ENCODE measurements around the gene CACNA1C.

The CACNA1C gene

DNA sequence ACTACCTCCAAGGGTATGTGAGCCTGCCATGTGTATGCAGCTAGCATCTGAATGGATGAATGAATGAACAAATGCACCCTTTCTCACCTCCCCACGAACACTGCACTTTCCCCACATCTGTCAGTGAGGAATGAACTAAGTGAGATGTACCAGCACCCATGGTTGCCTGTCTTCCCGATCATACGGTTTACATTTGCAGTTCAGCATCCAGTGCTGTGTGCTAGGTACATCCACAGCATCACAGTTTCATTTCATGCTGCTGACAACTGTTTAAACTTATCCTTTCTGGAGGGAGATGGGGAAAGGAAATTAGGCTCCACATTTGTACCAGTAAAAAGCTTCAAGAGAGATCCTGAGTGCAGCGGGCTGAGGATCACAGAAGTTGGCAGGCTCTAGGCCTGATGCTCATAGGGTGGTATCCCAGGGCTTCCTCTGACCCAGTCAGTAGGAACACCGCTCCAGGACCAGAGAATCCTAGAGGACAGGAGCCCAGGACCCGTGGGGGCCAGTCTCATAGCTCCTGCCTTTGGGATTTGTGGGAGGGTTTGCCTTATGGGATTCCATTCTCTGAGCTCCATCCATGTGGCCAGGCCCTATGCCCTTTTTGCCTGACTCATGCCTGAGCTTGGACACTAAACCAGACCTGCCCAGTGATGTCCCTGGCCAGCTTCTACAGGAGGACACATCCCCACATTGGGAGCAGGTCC lies 294.5 kb downstream of the CACNA1C start:
- no peak for DNase-seq

DNA sequence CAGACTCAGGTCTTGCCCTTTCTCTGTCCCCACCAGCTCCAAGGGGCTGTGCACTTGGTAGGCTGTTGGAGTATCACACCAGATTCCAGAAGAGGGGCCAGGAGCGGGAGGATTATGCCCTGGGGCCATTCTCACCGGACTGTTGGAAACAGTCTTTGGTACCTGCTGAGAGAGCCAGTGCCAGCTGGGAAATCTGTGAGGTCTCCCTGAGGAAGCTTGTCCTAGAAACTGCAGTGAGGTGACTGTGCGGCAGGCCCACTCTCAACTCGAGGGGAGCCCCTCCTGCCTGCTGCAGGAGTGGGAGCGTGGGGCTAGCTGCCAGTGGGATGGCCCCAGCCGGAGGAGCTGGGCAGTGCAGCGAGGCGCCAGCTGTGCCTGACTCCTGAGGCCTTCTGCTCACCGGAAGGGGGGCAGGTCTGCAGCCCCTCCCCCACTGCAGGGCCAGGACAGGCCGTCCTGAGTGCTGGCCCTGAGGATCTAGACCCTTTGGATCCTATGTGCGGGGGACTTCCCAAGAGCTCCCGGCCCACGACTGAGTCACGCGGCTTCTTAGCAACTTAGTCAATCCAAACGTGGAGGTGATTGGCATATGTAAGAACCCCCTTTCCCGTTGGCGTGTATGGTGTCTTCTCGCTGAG lies 295.2 kb downstream of the CACNA1C start:
- DNase-seq: no peak

DNA sequence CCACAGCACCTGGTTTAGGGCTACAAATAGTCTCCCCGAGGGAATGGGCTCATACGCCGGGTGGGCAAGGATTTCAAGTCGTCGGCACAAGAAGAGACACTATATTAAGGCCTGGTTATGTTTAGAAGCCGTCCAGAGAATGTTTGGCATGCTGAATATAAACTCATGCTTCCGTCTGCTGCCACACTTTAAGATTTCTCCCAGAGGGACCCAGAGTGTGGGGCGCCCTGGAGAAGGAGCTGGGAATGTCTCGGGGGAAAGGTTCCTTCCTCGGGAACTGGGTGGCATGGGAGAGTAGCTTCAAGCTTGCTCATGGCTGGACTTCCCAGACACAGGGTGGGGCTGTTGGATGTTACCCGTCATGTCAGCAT lies 295.7 kb downstream of the CACNA1C start:
- DNase-seq: no peak

DNA sequence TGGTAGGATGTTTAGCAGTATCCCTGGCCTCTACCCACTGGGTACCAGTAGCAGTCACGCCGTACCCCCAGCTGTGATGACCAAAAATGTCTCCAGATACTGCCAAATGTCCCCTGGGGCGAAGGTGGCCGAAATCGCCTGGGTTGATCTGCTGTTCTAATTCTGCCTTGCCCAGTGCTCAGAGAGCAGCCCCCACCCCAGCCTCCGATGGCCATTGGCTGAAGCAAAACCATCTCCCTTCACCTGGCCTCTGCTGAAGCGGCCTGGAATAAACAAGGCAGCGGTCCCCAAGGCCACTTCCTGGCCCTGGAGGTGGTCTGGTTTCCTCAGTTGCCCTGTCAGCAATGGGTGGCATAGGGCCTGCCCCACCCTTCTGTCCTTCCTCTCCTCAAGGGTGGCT lies 298.4 kb downstream of the CACNA1C start:
- DNase-seq: no peak

DNA sequence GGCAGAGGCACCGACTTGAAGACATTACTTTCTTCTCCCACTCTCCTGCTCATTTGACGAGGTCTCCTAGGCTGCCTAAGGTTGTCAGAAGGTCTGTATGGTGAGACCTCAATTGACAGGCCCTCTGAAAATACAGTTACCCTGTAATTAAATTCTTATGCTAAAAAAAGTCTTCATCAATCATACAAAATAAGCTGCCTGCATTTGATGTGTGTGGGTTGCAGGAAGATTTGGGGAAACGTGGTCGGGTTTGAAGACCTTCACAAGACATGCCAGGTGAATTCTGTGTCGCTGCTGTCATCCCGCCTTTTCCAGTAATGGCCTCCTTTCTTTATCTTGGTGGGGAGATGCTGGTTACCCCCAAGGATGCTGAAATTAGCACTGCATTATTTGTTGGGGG lies 299.4 kb downstream of the CACNA1C start:
- DNase-seq: no peak

DNA sequence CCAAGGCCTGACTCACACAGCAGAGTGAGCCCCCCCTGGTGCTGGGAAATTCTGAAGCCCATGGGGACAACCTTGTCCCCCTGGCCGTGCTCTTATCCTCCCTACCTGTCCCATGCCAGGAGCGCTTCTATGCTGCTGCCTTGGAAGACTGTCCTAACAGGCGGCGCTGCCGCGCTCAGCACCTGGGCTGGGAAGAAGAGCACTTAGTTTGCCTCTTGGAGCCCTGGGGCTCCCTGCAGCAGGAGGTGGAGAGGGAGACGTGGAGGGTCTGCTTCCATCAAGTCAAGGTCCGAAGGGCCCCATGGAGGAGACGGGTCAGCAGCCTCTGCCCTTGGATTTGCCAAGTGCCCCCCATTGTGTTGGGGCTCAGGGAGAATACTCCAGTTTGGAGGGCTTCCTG lies 300.5 kb downstream of the CACNA1C start:
- DNase-seq: no peak

DNA sequence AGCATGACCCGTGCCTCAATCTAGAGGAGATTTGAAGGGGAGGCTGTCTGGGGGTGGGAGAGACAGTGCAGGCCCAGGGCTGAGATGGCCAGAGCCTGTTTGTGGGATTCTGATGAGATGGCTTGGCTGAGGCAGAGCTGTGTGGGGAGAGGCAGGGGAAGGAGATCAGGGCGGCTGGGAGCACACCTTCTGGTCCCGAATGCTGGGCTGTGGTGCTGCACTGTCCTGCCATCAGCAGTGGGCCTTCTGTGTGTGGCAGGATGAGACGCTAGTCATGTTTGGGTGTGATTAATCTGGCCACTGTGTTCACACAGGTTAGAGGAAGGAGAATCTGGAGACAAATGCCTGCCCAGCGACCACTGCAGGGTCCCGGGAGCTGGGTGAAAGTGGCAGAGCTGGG lies 300.9 kb downstream of the CACNA1C start:
- DNase-seq: no peak

DNA sequence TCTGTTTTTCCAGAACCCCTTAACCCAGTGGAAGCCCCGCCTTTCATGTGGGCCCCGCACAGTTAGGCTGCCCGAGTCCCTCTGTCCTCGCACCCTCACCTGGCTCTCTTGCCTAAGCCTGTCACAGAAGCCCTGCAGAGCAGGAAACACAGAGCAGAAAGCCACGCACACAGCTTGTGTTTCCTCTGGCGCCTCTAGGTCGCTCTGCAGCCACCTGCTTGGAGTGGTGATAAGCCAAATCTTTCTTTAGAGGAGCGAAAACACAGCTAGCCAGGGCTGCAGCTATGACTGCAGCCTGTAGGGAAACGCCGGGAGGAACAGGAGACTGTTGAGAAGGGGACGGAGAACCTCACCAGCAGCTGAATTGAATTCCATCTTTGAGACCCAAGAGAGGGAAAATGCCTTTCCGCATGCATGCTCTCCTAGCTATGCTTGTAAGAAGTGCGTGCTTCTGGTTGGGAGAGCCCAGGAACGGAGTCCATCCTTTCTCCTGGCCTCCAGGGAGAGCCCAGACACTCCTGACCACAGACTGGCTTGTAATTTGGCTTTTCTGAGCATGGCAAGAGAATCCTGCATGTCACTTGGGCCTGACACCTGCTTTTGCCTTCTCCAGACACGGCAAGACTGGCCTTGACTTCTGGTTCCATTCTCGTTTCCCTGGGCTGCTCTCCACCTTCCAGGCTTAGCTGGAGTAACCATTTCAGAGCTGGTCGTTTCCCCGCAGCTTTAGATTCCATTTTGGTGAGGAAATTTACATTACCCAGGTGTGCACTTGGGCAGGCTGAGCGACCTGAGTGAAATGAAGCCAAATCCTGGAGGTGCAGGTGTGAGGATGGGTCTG lies 301.6 kb downstream of the CACNA1C start:
- no peak for DNase-seq

DNA sequence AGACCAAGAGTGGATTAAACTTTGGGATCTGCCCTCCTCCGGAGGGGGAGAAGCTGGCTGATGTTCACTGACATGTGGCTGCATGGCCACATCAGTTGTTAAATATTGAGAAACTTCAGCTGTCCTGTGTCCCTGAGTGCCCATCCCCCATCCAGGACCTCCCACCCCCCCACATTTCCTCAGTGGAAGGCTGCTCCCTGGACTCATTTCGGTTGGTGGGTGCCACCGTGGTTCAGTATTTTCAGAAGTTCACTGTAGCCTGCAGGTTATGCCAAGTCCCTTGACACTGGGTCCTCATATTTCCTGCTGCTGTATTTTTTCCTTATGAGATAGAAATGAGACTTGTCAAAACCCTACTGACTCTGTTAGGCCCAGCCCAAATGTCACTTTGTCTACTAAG lies 302.4 kb downstream of the CACNA1C start:
- DNase-seq: no peak

DNA sequence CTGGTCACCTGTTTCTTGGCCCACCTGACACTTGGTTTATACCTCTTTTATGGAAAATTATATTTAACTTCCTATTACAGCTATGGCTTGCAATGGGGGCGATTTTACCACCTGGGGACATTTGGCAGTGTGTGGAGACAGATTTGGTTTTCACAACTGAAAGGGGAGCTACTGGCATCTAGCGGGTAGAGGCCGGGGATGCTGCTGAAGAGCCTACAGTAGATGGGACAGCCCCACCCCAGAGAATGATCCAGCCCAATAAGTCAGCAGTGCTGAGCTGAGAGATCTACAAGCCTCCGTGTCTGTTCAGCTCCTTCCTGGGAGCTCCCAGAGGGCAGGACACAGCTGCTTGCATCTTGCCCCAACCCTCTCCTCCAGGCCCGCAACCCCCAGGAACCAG lies 302.8 kb downstream of the CACNA1C start:
- DNase-seq: no peak

DNA sequence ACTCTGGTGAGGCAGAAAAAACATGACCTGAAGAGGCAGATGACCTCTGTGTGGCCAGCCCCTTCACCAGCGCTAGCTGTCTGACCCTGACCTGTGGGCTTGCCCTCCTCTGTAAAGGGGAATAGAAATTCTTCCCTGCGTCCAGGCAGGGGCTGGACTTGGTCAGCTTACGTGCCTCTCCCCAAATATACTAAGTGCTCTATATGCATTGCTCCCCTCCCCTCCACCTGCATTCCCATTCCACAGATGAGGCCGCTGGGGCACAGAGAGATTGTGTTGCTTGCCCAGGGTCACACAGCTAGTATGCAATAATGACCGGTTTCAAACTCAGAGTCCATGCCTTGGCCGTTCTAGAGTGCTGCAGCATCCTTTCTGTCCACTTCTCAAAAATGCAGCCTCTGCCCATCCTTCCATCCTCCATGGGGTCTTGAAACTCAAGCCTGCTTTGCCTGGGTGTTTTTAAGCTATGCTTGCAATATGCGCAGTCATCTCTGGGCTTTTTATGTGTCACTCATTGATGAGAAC lies 303.9 kb downstream of the CACNA1C start:
- DNase-seq: no peak

DNA sequence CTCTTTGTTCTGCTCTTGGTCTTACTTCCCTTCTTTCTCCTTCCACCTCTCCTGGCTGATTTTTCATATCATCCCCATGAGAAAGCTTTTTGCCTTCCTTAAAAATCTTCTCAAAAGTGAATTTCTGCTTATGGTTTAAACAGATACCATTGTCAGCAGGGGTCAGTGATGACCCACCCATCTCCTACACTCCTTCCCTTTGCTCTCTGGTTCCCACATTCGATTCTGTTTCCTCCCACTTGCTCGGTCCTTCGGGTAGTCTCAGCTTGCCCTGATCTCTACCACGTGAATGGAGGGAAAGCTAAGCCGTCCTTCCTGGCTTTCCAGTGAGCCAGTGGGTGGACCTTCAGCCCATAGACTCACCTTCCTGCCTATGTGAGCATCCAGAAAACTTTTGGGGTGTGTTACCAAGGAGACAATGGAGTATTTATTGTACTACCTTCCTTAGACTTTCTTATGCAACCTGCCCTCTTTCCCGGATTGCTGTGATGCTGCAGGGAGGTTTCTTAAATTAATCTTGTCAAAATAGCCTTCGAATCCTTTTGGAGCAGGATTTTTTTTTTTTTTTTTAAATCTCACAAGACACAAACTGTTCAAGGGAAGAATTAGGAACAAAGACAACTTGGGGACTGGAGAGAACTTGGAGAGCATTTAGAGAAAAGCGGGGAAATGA lies 306.3 kb downstream of the CACNA1C start:
- DNase-seq: no peak

DNA sequence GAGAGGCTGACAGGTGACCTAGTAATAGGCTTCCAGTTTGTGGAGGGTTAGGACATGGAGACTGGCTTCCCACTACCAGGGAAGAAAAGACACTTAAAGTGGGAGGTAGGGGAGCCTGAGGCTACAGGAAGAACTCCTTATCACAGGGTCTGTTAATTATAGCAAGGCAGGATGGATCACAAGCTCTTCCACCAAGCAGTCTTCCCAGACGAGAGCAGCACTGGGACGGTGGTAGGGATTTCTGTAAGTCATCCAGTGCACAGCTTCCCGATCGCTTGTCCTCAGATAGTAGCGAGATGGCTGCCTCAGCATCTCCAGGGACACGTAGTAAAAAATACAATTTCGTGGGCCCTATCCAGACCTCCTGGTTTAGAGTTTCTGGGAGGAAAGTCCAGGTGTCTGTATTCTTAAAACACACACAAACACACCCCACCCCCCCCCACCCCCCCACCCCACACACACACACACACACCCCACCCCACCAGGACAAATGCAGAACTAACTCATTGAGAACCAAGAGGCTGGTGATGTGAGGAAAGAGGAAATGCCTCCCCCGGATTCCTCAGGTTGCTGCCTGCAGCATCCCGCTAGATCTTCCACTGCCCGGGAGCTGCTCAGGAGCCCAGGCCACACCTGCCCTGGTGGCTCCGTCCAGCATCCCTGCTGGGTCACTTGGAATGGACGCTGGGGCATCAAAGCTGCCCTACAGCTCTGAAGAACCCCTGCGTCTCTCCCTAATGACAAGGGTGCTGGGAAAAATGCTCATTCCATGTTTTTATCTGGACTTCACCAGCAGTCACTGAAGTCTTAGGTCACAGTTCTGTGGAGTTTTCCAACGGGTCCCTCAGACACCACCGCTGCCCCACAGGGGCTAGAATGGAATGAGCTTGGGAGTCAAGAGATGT lies 307.2 kb downstream of the CACNA1C start:
- no peak for DNase-seq

DNA sequence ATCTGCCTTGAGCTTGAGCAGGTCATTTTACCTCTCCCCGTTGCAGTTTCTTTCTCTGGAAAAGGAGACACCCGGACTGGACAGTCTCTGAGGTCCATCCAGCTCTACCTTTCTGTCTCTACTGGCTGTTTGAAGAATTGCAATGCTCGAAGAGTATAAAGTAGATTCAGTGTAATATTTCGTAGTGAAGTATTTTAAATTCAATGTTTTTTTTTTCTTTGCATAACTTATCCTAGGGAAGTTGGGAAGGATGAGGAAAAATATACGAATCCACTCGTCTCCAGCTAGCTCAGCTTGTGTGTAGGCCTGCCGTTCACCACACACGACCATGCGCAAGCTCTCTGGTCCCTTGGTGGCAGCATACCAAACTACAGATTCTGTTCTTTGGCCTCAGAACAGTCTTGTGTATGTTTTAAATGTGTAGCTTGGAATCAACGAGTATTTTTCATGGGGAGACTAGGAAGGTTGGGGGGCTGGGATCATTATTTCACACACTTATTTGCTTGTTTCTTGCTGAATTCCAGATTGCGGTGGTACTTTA lies 307.9 kb downstream of the CACNA1C start:
- no peak for DNase-seq

DNA sequence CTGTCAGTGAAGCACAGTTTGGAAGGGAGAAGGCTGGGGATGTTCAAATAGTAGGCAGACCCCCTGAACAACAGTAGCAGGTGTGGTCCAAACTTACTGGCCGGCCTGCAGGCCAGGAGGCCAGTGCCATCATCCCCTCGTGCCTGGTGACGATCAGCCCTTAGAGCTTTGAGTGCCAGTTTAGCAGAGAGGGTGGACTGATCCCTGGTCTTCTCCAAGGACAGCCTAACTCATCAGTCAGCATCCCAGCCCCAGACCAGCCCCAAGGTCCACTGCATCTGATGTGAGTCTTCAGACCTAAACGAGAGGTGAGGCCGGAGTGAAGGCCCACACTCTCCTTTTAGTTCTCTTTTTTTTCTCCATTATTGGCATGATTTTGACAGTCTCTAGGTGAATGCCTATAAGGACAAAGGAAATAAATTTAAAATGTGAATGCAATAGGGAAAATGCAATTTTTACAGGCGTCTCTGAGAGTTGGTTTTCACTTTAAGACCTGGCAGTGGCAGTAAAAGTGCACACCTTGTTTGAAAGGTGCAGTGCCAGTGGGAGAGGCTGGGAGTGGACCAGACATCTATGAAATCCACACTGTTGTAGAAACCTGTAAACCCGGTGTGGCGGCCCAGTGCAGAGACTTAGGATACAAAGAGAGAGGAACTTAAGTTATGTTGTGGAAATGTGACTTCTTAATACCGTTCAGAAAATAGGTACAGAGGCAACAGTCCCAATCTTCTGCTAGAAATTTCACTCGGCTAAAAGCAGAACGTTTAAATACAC lies 311.2 kb downstream of the CACNA1C start:
- DNase-seq: no peak

DNA sequence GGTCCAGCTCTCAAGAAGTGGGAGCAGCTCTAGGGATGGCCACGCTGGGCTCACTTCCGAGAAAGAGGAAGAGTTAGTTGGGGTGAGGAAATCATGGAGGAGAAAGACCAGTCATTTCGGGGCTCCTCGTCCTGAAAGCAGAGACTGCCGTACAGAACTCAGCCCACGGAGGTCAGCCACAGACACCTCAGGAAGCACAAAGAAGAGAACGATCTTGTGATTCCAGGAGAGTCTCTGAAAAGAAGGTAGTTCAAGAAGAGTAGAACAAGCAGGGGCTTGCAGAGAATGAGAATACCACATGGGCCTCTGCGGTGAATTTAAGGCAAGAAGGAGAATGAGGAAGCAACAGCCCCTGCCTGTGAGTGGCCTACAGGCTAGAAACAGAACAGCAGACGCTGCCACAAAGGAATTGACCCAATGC lies 311.9 kb downstream of the CACNA1C start:
- no peak for DNase-seq

DNA sequence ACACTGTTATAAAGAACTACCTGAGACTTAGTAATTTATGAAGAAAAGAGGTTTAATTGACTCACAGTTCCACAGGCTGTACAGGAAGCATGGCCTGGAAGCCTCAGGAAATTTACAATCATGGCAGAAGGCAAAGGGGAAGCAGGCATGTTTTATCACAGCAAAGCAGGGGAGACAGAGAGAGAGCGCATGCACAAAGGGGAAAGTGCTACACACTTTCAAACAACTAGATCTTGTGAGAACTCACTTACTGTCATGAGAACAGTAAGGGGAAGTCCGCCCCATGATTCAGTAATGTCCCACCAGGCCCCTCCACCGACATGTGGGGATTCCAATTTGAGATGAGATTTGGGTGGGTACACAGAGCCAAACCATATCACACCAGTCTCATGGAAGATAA lies 313.9 kb downstream of the CACNA1C start:
- no peak for DNase-seq

DNA sequence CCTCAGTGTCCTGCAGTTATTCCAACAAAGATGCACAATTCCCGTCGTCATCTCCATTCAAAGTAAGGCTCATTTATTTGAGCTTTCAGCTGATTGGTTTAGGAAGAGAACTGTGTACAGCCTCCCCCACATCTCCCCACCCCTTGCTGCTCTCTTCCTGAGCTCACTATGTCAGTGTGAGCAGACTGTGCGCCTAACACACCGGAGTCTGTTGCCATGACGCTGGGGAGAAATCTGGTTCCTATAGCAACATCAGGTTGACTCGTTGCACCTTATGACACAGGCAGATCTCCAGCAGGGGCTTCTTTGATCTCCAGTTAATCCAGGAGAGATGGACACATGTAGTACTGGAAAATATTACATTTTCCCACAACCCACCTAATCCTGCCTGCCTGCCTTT lies 319.4 kb downstream of the CACNA1C start:
- DNase-seq: no peak

DNA sequence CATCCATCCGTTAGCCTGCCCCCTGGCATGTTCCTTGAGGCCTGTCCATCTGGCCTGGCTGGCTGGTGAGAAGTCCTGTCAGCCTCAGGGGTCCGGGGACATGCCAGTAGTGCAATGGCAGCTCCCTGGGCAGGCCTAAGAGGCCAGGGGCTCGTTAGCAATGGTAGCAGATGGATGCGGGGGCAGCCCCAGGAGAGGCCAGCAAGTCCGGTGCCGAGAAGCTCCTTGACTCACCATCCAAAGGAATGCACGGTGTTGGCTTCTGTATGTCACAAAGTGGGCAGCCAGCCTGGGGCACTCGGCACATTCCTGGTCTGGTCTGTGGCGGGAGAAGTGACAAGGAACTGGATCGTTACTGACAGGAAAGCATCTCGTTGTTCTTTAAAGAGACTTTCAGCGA lies 319.9 kb downstream of the CACNA1C start:
- no peak for DNase-seq

DNA sequence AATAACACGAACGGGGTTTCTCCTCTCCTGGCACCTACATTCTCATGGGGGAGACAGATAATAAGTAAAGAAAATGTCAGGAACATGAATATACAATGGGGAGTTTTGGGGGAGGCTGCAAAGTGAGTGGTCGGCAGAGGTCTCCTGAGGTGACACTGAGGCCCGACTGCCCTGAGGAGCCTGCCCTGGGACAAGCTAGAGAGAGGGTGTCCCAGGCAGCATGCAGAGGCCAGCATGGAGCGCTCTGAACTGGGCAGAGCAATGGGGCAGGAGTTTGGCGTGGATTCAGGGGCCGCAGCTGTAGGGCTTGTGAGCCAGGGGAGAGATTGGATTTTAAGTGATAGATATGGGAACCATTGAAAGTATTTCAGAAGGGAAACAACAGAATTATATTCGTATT lies 320.5 kb downstream of the CACNA1C start:
- no peak for DNase-seq

Measured in CD4-positive, alpha-beta T cell treated with Interleukin-12 subunit alpha and Interleukin-12 subunit beta, for 1 hour (primary cell).